Glomerular visceral epithelial cell (primary cell): ENCODE data around the gene GALNT2.

Experiments used
- DNase-seq: peaks from one replicate; pipeline ENCODE4 v3.0.0-alpha.2; 2016; ENCODE audit errors: extremely low spot score

The GALNT2 gene

DNA sequence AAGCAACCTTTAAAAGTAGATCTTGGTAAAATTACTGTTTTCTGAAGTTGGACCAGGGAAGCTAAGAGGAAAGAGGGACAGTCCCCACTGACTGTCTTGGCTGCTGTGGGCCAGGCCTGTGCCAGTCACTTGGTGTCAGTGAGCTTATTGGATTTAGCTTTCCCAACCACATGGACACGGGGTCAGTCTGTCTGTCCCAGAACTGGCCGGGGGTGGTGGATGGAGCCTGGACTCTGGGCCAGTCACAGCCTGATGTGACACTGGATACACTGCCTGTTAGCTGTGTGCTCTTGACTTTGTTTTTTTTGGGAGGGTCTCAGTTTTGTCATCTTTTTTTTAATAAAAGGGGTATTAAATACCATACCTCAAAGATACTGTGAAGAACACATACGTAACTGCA lies 96.7 kb downstream of the GALNT2 start:
- no peak for DNase-seq

DNA sequence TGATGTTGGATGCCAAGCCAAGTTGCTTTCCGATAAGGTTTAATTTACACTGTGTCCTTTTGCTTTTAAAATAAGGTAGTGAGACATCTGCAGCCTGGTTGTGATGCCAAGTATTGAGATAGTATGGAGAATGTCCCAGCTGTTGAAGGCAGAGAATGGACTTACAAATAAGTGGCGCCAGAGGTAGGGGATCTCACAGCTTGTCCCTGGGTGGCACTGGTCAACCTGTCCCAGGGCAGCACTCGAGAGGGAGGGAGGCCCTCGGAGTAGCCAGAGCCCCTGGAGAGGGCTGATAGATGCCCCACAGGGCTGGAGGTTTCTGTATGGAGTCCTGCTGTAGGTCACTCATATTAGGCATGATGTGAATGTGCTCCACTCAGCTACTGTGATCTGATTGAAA lies 98.5 kb downstream of the GALNT2 start:
- DNase-seq = no peak

DNA sequence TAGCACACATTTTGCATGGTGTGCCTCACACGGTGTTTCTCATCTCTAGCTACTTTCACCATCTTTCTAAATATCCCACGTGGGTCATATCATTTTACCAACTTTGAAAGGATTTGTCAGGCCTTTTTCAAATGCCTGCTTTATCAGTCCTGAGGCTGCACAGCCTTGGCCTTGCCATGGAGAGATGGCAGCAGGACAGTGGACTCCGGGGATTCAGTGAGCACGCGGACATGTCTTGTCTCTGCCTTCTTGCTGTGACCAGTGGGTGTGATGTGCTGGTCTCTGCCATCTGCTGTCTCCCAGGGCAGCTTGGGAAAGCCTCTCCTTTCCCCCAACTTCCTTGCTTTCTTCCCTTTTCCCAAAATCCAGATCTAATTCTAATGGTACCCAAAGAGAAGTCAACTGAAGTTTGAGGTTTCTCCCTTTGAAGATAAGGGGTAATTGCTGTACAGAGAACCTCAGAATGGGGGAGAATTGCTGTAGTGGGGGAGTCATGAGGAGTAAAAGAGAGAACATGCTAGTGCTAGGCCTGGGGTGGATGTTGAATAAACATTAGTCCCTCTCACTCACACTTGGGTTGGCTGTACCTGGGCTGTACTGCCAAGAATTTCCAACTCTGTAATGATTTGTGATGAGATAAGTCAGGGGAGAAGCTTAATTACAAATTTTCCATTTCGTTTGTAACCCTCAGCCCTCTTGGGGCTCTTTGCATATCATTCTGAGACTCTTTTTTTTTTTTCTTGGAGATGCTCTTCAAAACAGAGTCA lies 99.5 kb downstream of the GALNT2 start:
- DNase-seq = no peak

DNA sequence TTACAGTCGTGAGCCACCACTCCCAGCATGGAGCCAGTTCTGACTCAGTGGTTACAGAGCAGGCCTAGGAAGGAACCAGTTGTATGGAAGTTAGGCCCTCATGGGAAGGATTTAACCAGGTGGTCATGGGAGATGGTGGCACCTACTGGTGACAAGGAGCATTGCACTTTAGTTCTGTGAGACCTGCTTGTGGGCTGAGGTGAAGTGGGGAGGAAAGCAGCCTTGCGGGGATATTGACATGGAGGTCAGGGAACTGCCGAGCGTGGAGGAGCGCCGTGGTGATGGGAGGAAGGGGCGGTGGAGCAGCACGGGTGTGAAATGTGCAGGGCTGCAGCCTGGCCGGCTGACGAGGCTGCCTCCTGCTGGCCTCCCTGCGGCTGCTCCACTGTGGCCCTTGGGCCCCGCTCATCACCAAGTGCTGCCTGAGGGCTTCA lies 100.4 kb downstream of the GALNT2 start:
- DNase-seq = peak; percentile 30

DNA sequence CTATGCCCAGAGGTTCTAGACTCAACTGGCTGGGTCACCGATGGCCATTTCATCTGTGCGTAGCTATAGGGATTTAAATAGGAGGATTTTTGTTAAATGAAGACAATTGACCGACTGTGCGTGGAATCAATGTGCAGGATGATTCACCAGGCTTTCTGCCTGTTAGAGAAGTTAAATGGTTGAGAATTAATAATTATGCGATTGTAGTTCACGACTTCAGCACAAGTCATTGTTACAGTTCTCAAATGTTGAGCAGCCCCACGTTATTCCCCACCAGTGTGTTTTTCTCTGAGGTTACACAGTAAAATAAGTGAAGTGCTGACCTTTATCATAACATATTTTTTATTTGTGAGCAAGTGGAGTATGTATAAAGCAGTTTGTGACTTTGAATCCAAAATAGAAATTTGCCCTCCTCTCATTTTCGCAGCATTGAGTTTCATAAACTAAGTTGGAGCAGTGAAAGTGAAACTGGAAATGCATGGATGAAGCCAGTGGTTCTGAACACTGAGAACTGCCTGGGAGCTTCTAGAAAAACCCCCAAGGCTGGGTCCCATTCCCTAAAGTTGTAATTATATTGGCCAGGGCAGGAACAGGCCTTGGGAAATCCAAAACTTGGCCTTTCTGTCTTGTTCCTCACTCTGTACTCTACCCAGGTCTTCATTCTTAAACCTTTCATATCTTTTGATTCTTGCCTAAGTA lies 102.6 kb downstream of the GALNT2 start:
- DNase-seq = peak; percentile 46

DNA sequence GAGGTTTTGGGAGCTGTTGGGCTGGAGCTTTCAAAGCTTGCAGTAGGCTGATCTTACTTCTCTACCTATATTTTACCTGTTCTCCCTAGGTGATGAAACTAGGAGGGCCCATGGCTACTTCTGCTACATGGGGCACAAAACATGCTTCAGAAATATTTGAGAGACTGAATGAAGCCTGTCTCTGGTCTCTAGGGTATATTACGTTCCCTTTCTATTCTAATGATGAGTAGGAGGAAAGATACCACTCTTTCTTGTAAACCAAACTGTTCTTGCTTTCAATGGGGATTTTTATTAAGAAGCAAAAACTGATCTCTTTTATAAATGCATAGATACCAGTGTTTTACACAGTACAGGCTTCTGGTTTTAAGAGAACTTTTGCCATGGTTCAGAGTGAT lies 103.1 kb downstream of the GALNT2 start:
- no peak for DNase-seq

DNA sequence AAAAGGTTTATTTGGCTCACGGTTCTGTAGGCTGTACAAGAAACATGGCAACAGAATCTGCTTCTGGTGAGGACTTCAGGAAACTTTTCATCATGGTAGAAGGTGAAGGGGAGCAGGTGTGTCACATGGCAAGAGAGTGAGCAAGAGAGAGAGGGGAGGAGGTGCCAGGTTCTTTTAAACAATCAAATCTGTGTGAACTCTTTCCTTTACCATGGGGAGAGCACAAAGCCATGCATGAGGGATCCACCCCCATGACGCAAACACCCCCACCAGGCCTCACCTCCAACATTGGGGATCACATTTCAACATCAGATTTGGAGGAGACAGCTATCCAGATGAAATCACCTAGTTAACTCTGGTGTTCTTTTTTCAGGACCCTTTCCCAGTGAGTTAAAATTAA lies 103.6 kb downstream of the GALNT2 start:
- DNase-seq = no peak

DNA sequence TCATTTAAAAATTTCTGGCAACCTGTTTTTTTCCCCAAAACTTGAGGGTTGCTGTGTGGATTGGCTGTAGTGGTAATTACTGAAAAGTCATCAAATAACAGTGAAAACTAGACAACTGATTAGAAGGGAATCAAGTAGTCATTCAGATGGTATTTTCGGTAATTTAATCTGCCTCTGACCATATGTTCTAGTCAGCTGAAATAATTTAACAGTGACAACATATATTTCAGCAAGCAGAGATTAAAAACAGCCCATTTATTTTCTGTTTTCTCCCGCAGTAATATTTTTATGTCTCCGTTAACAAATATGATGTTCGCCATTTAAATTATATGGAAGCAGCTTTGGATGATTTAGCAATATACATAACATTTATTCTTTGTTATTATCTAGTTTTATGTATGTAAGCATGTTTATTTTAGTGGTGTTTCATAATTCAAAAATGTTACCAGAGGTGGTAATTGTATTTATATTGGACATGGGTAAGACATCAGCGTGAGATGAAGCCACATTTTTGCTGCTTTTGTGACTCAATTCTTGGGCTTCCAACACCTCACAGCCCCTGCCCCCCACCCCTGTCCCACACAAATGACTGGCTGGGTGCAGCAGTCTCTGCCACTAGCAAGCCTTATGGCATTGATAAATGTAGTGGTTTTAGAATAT lies 104.4 kb downstream of the GALNT2 start:
- peak; percentile 46 for DNase-seq

DNA sequence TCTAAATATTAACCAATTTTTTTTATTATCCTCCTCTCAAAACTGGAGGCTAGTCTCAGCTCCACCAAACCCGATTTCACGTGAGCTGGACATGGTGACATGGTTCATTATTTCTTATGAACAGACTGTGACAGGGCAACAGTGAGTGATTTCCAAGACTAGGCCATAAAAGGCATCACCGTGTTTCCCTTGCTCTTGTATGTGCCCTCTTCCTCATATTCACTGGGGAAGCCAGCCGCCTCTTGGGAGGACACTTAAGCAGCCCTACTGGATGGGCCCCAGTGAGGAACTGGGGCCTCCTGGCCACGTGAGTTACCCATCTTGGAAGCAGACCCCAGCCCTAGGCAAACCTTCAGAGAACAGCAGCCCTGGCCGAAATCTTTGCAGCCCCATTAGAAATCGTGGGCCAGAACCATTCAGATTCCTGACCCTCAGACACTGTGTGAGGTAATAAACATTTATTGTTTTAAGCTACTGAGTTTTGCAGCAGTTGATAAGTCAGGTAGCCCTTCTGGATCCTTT lies 105.0 kb downstream of the GALNT2 start:
- DNase-seq = no peak

DNA sequence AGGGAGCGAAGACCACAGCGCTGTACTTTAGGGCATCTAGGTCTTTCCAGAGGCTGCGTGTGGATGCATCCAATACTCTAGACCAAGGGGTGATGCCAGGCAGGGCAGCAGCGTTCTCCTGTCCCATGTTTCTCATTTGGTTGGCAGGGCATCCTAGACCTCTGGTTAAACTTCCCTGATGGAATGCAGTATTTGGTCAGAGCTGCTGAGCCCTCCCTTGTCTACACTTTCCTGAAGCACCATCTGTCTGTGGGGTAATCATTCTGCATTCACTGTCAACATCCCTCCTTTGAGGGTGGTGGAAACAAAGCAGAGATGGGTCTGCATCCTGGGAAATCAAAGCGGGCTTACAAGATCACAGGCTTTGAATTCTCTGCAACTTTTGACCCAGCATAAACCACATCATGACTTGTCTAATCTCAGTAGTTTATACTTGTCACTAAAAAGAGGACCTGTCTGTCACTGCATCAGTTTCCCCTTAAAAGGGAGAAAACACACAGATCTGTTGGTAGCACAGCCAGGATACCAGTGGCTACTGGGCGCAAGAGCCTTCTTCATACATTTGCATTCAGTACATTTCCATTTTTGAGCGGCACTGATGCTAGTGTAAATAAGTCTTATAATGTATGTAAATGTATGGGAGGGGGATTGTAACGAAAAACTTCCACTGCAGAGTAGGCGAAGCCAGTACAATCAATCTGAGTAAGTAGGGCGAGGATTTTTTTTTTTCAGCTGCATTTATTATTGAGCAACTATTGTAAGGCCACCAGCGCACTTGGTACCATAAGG lies 106.3 kb downstream of the GALNT2 start:
- no peak for DNase-seq

DNA sequence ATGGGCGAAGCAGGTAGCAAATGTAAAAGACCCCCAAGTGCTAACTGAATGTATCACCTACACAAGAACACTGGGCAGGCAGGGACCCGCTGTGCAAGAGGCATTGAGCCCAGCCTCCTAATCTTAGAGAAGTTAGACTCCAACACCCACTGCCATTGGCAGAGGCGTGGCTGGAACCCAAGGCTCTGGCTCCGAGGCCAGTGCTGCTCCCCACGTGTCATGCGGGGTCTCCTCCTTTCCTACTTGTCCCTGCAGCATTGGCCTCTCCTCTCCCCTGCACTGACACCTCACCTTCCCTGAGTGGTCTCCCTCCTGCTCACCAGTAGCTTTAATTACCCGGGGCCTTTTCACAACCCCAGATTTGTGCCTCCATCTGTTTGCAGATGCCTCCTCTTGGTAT lies 107.0 kb downstream of the GALNT2 start:
- no peak for DNase-seq

DNA sequence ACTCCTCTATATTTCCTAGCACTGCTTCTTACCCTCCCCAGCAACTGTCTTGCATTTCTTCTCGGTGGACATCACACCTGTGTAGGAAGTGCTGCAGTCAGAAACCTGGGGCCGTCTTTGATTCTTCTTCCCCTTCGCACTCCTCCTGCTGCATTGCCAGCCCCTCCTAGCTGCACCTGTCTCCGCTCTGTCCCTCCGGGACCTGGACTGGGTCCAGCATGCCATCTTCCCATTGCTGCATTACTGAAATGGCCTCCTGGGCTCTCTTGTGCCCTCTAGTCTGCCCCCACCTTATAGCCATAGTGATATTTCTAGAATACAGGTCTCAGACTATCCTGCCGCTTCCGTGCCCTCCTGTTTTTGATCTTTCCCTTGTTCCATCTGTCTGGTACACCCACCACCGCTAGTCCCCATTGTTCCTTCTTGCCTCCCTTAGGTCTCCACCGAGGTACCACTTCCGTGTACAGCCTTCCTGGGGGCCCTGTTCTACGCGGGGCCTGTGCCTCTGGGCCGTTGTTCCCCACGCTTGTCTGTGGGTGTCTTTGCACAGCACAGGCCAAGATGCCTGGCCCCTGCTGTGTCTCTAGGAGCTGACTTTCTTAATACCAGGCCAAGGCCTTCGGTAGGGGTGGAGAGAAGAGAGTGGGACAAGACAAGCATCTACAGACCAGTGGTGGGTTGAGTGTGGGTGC lies 107.6 kb downstream of the GALNT2 start:
- DNase-seq = no peak

DNA sequence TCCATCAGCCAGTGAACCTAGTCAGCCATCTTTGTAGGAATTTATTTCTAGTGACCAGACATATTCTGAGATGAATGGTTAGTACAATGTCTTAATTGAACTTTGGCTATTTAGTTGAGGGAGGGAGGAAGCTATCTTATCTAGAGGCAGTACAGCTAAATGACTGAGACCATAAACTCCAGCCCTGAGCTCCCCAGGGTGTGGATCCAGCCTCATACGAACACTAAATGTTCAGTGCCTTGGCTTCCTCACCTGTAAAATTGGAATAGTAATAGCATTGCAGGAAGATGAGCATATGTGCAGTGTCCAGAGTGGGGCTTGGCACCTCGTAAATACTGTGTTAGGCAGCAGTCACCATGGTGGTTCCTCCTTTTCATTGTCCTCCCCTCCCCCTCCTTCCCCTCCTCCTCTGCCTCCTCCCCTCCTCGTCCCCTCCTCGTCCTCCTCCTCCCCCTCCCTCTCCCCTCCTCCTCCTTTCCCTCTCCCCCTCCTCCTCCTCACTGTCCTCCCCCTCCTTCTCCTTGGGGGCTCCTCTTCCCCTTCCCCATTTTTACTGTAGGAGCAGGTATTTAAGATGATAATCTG lies 108.2 kb downstream of the GALNT2 start:
- DNase-seq = no peak

DNA sequence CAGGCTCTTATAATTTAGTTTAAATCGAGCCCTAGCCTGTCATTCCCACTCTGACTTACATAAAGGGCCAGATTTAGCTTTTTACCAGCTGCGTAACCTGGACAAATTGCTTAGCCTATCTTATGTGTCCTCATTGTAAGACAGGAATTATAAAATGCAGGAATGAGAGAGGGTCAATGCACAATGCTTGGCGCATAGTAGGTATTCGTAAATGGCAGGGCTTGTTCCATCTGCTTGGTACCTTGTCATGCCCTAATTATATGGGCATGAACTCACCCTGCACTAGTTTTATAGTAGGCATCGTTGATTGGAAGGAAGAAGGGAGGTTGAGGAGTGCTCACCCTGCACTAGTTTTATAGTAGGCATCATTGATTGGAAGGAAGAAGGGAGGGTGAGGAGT lies 108.8 kb downstream of the GALNT2 start:
- no peak for DNase-seq

DNA sequence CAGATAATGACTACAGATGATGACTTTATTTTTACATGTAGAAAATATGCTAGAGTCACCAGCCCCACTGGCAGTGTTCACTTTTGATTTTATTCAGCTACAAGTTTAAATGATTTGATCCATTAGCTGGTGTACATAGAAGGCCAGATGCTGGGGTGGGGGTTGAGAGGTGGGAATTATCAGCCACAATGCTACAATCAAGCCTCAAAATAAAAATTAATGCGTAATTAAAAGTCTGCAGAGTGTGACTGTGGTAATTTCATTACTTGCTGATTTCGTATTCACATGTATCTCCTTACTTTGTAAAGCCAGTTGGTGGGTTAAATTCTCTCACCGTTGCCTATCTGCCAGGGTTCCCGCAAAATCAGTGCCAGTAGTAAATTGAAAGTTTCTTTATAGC lies 109.3 kb downstream of the GALNT2 start:
- no peak for DNase-seq

DNA sequence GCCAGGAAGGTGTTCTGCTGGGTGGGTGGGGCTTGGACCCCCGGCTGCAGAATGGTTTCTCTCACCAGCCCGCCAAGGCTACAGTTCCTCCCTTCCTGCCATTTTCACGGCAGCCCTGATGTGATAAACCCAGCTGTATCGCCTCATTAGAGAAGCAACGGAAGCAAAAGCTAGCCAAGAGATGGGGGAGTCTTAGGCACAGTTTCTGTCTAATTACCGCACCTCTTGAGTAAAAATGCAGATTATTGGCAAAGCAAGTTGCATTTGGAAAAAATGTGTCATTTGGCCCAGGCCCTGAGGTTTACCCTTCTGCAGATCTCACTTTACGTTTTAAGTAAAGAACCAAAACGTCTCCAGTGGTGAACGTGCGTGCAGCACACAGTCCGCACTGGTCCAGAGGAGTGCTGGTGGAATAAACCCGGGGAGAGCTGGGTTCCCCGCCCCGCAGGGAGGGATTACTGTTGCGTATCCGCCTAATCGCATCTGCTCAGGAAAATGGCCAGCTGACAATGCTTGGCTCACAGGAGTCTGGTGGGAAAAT lies 109.9 kb downstream of the GALNT2 start:
- DNase-seq = peak; percentile 47

DNA sequence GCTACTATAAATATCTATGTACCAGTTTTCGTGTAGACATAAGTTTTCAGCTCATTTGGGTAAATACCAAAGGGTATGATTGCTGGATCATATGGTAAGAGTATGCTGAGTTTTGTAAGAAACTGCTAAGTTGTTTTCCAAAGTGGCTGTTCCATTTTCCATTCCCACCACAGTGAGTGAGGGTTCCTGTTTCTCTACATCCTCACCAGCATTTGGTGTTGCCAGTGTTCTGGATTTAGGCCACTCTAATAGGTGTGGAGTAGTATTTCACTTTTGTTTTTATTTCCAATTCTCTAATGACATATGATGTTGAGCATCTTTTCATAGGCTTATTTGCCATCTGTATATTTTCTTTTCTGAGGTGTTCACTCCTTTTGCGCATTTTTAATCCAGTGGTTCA lies 112.2 kb downstream of the GALNT2 start:
- DNase-seq = no peak

DNA sequence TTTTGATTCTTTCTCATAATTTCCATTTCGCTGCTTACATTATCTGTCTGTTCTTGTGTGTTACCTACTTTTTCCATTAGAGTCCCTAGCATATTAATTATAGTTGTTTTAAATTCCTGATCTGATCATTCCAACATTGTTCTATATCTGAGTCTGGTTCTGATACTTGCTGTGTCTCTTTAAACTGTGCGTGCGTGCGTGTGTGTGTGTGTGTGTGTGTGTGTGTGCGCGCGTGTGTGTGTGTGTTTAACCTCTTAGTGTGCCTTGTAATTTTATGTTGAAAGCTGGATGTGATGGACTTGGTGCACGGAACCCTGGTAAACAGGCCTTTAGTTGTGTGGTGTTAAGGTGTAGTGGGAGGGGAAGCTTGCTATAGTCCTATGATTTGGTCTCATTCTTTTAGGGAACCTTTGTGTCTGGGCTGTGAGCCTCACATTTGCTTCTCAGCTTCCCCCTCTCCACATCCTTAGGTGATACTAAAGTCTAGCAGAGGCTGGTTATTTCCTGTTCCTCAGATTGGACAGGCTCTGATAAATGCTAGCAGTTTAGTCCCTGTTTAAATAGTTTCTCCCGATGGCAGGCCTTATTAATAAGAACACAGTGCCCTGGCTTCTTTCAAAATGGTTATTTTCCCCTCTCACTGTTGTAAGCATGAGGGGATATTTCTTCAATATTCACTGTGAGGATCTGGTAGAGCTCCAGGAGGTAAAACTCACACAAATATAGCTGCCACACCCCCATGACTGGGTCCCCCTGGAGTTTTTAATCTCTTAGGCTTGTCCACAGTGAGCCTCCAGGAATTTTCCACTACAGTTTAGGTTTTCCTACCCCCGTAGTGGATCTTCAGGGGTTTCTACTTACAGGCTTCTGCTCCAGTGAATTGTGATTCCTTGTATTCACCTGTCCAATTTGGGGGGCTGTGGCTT lies 118.3 kb downstream of the GALNT2 start:
- no peak for DNase-seq
